K562 (cell line): Measurements from ENCODE around the gene PSMC1. TPM values are rescaled to one million over a fixed set of nuclear protein-coding genes. Genes with fewer than 3 reads are reported as not detected.

Experiments used
- ATAC-seq: fragments of 200-7000 bp; cut with Tn5 transposase; 3 replicates; pipeline ENCODE4 v1.9.1; 2020; ENCODE audit warnings: moderate library complexity
- BruUV-seq: library from RNA; stranded (reverse); fragments of 400-500 nt; replicated peaks from 2 replicates; lab custom pipeline; 2021; lab: Mats Ljungman, UMichigan
- CTCF ChIA-PET: fragments of 300-600 bp; formaldehyde crosslinking; extraction: SDS; loops from one replicate; lab custom pipeline; 2021; ENCODE audit warnings: low intra/inter-chr PET ratio; lab: Yijun Ruan, JAX
- POLR2A ChIA-PET: fragments of 300-600, 350-650 bp; sonication (Branson Sonifier 250); formaldehyde crosslinking; extraction: SDS; loops from one replicate; lab custom pipeline; 2021; ENCODE audit warnings: antibody characterized with exemption, inconsistent platforms; lab: Yijun Ruan, JAX
- DNase-seq, 4 experiments: peaks; one replicate each; pipeline versions ENCODE4 v3.0.0 to v3.0.0-alpha.2; 2011 to 2018; ENCODE audit warnings: low spot score in 3 of 4, mixed read lengths in 3 of 4; ENCODE audit errors: extremely low read depth in 1 of 4
- FAIRE-seq: peaks from 2 replicates; lab custom pipeline; 2011; peaks lifted over from hg19 to GRCh38; lab: Jason Lieb, UNC
- H2AFZ ChIP-seq: 2 replicates; pipeline ENCODE4 v1.6.0; 2011; ENCODE audit warnings: low read depth, low read length, control low read depth, inconsistent platforms
- H3K27ac ChIP-seq: fragments of 200-600 bp; 3 replicates; pipeline ENCODE4 v1.8.0; 2011; ENCODE audit warnings: low read depth, mild to moderate bottlenecking, control low read depth, inconsistent platforms, low read length, moderate library complexity, mixed read lengths; ENCODE audit errors: extremely low read depth
- H3K27me3 ChIP-seq, 2 experiments: fragments of 300-600 bp in 1 of 2; 2 replicates in 1 of 2; 3 replicates in 1 of 2; pipeline versions ENCODE4 v1.6.0 to v1.8.0; 2011; ENCODE audit warnings: inconsistent platforms in 2 of 2, low read length in 2 of 2, mild to moderate bottlenecking in 1 of 2, mixed read lengths in 1 of 2, moderate library complexity in 1 of 2; ENCODE audit not compliant: control insufficient read depth in 2 of 2, insufficient read depth in 2 of 2
- H3K36me3 ChIP-seq: fragments of 300-600 bp; 3 replicates; pipeline ENCODE4 v1.8.0; 2011; ENCODE audit warnings: mild to moderate bottlenecking, low read length, inconsistent platforms; ENCODE audit not compliant: control insufficient read depth, insufficient read depth
- H3K4me1 ChIP-seq, 2 experiments: fragments of 200-600 bp in 1 of 2; replicated peaks in 1 of 2; 2 replicates in 1 of 2; 3 replicates in 1 of 2; pipeline versions ENCODE4 v1.5.1 to v1.8.0; 2011; ENCODE audit warnings: inconsistent platforms in 2 of 2, low read length in 2 of 2, mild to moderate bottlenecking in 1 of 2, mixed read lengths in 1 of 2, moderate library complexity in 1 of 2; ENCODE audit not compliant: control insufficient read depth in 2 of 2, insufficient read depth in 2 of 2
- H3K4me2 ChIP-seq: 2 replicates; pipeline ENCODE4 v1.6.1; 2011; ENCODE audit warnings: low read length, control low read depth, inconsistent platforms, mixed read lengths; ENCODE audit not compliant: insufficient read depth
- H3K4me3 ChIP-seq: fragments of 200-600 bp; sonication (generic), shearing (Covaris generic); 2 replicates; pipeline ENCODE4 v1.5.1; 2016; ENCODE audit warnings: control low read depth, inconsistent platforms
- H3K79me2 ChIP-seq: fragments of 200-600 bp; 3 replicates; pipeline ENCODE4 v1.8.0; 2011; ENCODE audit warnings: low read length, inconsistent platforms; ENCODE audit not compliant: control insufficient read depth, insufficient read depth
- H3K9ac ChIP-seq, 2 experiments: 2 replicates each; pipeline versions ENCODE4 v1.6.0 to v1.6.1; 2011; ENCODE audit warnings: low read depth in 2 of 2, low read length in 2 of 2, control low read depth in 1 of 2, inconsistent platforms in 1 of 2, mild to moderate bottlenecking in 1 of 2, mixed read lengths in 1 of 2; ENCODE audit not compliant: insufficient read depth in 1 of 2
- H3K9me1 ChIP-seq: one replicate; pipeline ENCODE4 v1.6.0; 2011; ENCODE audit warnings: inconsistent platforms, mild to moderate bottlenecking, low read length, moderate library complexity; ENCODE audit not compliant: control insufficient read depth, insufficient read depth
- H3K9me3 ChIP-seq: replicated peaks from 2 replicates; pipeline ENCODE4 v1.5.1; 2011; ENCODE audit warnings: low read depth, low read length, inconsistent platforms; ENCODE audit not compliant: control insufficient read depth, insufficient read depth
- H4K20me1 ChIP-seq: replicated peaks from 2 replicates; pipeline ENCODE4 v1.6.1; 2011; ENCODE audit warnings: low read length, inconsistent platforms, mixed read lengths; ENCODE audit not compliant: control insufficient read depth, insufficient read depth
- HIVEP1 ChIP-seq: fragments of 250-450 bp; sonication (Bioruptor Pico); IDR thresholded peaks from 2 replicates; pipeline ENCODE4 v1.4.0; 2020; ENCODE audit warnings: mild to moderate bottlenecking
- PCBP1 ChIP-seq: fragments of 200-400 bp; formaldehyde crosslinking; IDR thresholded peaks from 2 replicates; pipeline ENCODE4 v1.6.1; 2018; ENCODE audit warnings: mild to moderate bottlenecking, low read depth, low read length; ENCODE audit not compliant: poor library complexity, severe bottlenecking
- SIN3B ChIP-seq: fragments of 450-650 bp; IDR thresholded peaks from 2 replicates; pipeline ENCODE4 v1.6.1; 2017; ENCODE audit warnings: low read depth, mild to moderate bottlenecking, moderate library complexity
- SOX6 ChIP-seq: fragments of 450-650 bp; IDR thresholded peaks from 2 replicates; pipeline ENCODE4 v1.6.1; 2014; ENCODE audit warnings: mild to moderate bottlenecking
- ZNF354B ChIP-seq: fragments of 250-450 bp; sonication (Bioruptor Pico); IDR thresholded peaks from 2 replicates; pipeline ENCODE4 v1.4.0; 2020
- in situ Hi-C: fragments of 300-500 bp; cut with MboI; formaldehyde crosslinking; loops from 4 replicates; pipeline ENCODE4 v1.15.0; 2018; ENCODE audit warnings: inconsistent platforms, mixed read lengths
- intact Hi-C: fragments of 100-400 bp; cut with micrococcal nuclease; formaldehyde crosslinking; loops from 2 replicates; pipeline ENCODE4 v1.14.2; 2022
- polyA plus RNA-seq, 8 experiments: library from polyadenylated mRNA; depleted of rRNA in 4 of 8; stranded (reverse) in 5 of 8; unstranded in 3 of 8; fragments of >200 nt; fragmentation: Nextera tagmentation in 2 of 8; fragmentation: Illumina TruSeq in 1 of 8; extraction: Ambion mirVana in 2 of 8; extraction: Trizol in 1 of 8; gene quantifications; 2 replicates each; pipeline versions ENCODE4 v1.2.1 to v1.2.3, GENCODE V29; 2011 to 2014; ENCODE audit warnings: inconsistent platforms in 1 of 8, missing spikeins in 1 of 8
- total RNA-seq, 7 experiments: library from RNA; depleted of rRNA in 6 of 7; stranded (reverse); fragments of >200 nt in 6 of 7; fragmentation: Illumina TruSeq in 2 of 7; extraction: Trizol in 2 of 7; gene quantifications; 2 replicates each; pipeline versions ENCODE4 v1.2.1 to v1.2.3, GENCODE V29; 2011 to 2021; ENCODE audit warnings: low replicate concordance in 1 of 7
- TF ChIP-seq, protein P1 (sequence below): fragments of 250-450 bp; sonication (Bioruptor Pico); IDR thresholded peaks from 2 replicates; pipeline ENCODE4 v1.5.0; 2021
- TF ChIP-seq, protein P2 (sequence below): fragments of 250-450 bp; sonication (Bioruptor Pico); IDR thresholded peaks from 2 replicates; pipeline ENCODE4 v1.5.0; 2021

PSMC1 gene
- total and polyA plus RNA-seq, 9 of the 15 experiments (the other 6 are each of a cell fraction or from before 2014, with no cell fraction given), result 87.8 to 276 (median 165) TPM

DNA sequence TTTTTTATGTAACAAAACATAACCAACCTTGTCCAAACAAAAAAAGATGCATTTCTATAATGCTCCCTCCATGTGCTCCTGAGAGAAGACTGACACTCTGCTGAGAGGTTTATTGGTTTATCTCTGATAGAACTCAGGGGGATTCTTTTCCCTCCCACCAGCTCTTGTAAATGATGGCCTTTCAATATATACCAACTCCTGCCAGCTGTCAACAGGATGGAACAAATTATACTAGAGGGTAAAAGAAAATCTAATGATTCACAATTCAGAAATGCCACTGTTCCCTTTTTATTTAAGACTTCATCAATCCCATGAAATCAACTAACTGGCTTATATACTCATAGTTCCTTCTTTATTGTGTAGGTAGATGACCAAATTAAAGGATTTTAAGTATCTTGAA is 25.4 kb downstream of the PSMC1 start:
- DNase-seq (no peak), ATAC-seq (no peak), FAIRE-seq (no peak)
- CTCF ChIA-PET, result no interaction called here
- TF ChIP-seq, protein P1, sequence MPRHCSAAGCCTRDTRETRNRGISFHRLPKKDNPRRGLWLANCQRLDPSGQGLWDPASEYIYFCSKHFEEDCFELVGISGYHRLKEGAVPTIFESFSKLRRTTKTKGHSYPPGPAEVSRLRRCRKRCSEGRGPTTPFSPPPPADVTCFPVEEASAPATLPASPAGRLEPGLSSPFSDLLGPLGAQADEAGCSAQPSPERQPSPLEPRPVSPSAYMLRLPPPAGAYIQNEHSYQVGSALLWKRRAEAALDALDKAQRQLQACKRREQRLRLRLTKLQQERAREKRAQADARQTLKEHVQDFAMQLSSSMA, result no peak
- TF ChIP-seq SOX6 (no peak), ZNF354B (no peak), SIN3B (no peak), PCBP1 (no peak), HIVEP1 (CRISPR knock-in tag) (no peak)
- TF ChIP-seq, protein P2, sequence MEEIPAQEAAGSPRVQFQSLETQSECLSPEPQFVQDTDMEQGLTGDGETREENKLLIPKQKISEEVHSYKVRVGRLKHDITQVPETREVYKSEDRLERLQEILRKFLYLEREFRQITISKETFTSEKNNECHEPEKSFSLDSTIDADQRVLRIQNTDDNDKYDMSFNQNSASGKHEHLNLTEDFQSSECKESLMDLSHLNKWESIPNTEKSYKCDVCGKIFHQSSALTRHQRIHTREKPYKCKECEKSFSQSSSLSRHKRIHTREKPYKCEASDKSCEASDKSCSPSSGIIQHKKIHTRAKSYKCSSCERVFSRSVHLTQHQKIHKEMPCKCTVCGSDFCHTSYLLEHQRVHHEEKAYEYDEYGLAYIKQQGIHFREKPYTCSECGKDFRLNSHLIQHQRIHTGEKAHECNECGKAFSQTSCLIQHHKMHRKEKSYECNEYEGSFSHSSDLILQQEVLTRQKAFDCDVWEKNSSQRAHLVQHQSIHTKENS (CRISPR knock-in tag), result no peak
- H3K27me3 ChIP-seq, result no peaks in the 10 kb centered on the region
- no peak overlapping the region for H2AFZ ChIP-seq
- H3K9me1 ChIP-seq, result no peaks in the 10 kb centered on the region
- no peaks in the 10 kb centered on the region for H4K20me1 ChIP-seq
- peaks cover 17% of the 10 kb centered on the region; the same call in 2 of the 3 replicates for H3K36me3 ChIP-seq
- no peak overlapping the region for H3K4me2 ChIP-seq
- H3K79me2 ChIP-seq, result no peaks in the 10 kb centered on the region
- no TSS peak for BruUV-seq
- no peak overlapping the region for H3K4me3 ChIP-seq
- no peak overlapping the region for H3K27ac ChIP-seq
- H3K9me3 ChIP-seq, result no peaks in the 10 kb centered on the region
- intact Hi-C loops (no loop called here), in situ Hi-C loops (no loop called here)
- peaks cover 0 to 4% of the 10 kb centered on the region in 2 experiments; a peak in 1 of 5 replicates for H3K4me1 ChIP-seq
- POLR2A ChIA-PET, result interaction anchor here (0.8 to 1.3 kb wide), 3 partner anchors 10 to 48 kb away, joined by 3 to 4 read pairs (median 4); no protein-coding TSS in a partner anchor
- H3K9ac ChIP-seq, result no peak overlapping the region
